Urothelium cell line (cell line): ENCODE data around the gene AHRR.
A peak's percentile ranks its signal among the peaks of the same experiment; 100 is the strongest.

Experiments used
- DNase-seq: peaks from one replicate; pipeline ENCODE4 v3.0.0; 2011; ENCODE audit warnings: low spot score, mixed read lengths
- FAIRE-seq: peaks from 2 replicates; lab custom pipeline; 2011; peaks lifted over from hg19 to GRCh38; lab: Jason Lieb, UNC

Gene AHRR

DNA sequence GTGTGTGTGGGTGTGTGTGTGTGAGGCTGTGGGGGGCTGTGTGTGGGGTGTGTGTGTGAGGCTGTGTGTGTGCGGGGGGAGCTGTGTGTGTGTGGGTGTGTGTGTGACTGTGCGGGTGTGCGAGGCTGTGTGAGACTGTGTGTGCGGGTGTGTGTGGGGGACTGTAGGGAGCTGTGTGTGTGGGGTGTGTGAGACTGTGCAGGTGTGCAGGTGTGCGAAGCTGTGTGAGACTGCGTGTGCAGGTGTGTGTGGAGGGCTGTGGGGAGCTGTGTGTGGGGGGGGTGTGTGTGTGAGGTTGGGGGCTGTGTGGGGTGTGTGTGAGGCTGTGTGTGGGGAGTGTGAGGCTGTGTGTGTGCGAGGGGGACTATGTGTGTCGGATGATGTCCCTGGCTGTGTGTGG lies 23.2 kb downstream of the AHRR start:
- FAIRE-seq (no peak), DNase-seq (no peak)

DNA sequence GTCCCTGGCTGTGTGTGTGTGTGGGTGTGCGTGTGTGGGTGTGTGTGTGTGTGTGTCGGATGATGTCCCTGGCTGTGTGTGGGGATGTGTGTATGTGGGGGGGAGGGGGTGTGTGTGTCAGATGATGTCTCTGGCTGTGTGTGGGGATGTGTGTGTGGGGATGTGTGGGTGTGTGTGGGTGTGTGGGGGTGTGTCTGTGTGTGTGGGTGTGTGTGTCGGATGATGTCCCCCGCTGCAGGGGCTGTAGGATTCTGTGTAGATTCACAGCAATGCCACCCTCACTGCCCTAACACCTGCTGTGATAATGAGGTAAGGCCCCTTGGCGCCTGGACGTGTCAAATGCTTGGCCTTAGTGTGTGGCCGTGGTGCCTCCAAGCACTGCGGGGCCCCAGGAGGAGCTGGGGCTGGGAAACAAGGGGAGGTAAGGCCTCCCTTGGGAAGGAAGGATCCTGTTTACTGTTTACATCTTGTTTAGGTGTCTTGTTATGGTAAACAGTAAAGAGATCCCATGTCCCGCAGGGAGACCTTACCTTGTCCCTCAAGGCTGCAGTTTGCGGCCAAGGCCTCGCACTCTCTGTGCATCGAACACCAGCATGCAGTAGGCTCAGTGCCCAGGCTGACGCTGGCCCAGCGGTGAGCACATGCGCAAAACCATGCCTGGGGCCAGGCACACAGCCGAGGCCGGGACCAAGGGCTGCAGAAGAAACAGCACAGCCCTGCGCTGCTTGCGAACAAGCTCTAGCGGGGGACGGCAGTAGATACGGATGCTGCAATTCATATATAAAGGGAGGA lies 24.1 kb downstream of the AHRR start:
- FAIRE-seq (peak; percentile 13), DNase-seq (peak; percentile 4)

DNA sequence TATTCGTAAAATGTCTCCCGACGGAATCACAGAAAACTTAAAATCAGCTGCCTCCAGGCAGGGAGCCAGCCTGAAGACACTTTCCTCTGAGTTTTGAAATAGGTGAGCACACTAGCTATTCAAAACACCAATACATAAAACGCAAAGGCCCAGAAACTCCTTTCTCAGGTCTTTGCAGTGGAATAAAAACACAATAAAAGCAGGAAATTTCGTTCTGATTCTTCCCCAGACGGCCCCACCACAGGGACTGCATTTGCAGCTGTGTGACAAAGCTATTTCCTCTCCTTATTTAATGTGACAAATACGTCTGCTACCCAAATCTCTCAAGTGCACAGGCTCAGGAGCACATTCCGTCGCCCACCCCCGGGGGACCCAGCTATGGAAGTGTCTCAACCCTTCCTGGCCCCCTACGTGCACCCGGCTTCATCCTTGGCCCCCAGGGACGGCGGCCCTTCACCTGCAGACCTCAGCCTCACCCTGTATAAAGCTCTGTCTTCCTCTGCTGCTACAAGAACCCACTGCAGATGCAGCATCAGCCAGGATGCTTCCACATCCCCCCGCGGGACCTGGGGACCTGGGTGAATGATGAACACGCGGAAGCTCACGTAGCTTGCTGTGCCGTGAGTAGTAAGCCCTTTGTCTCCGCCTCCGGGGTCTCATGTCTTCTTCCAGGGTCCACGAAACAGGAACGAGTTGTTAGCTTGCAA lies 24.9 kb downstream of the AHRR start:
- no peak for FAIRE-seq

DNA sequence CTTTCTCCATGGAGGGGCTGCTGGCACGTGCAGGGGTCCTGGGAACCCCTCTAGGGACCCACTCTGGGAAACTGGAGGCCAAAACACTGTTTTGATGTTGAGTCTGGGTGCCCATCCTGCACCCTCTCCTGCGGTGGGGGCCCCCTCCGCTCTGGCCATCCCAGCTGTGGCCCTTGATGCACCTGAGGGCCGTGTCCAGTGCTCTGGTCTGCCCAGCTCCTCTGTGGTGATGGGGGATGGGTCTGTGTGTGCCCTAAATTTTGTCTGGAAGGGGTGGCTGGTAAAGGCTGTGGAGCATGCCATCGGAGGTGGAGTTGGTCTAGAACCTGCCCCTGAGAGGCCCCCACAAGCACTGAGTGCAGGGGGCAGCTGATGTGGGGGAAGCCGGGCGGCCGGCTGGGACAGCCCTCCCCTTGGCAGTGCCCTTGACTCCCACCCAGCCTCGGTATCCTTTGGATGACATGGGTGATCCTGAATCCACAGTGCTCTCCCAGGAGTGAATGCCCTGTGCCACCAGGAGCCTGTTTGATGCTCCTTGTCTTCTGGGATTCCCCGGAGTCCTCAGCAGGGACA lies 26.3 kb downstream of the AHRR start:
- FAIRE-seq (no peak), DNase-seq (no peak)

More for the DNA sequence above, 24.9 kb downstream of the AHRR start:
- DNase-seq, result peak; percentile 5

DNA sequence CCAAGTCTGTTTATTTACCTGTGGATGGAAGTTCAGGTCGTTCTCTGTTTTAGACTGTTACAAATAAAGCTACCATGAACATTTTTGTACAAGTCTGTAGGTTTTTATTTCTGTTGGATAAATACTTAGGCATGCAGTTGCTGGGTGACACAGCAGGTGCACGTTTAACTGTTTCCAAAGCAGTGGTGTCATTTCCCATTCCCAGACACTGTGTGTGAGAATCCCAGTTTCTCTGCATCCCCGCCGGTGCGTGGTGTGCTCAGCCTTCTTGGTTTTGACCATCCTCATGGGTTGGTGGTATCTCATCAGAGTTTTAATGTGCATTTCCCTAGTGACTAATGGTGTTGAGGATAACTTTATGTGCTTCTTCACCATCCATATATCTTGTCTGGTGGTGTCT lies 27.2 kb downstream of the AHRR start:
- FAIRE-seq (no peak), DNase-seq (no peak)

DNA sequence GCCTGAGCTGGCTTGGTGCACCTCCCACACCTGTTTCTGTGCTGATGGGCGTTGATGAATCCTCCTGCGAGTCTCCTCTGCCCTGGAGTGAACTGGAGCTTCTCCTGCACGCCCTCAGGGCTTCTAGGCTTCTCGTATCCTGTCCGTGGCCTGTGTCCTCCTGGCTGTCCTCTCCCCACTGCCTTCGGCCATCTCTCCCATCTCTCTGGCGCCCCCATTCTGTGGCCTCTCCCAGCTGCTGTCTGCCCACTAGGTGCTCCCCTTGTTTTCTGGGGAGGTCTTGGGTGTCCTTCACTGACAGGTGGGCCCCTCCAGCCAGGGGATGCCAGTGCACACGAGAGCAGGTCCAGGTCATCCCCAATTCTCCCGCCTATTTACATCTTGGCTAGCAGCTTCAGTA lies 28.8 kb downstream of the AHRR start:
- FAIRE-seq, result no peak
- DNase-seq, result no peak

DNA sequence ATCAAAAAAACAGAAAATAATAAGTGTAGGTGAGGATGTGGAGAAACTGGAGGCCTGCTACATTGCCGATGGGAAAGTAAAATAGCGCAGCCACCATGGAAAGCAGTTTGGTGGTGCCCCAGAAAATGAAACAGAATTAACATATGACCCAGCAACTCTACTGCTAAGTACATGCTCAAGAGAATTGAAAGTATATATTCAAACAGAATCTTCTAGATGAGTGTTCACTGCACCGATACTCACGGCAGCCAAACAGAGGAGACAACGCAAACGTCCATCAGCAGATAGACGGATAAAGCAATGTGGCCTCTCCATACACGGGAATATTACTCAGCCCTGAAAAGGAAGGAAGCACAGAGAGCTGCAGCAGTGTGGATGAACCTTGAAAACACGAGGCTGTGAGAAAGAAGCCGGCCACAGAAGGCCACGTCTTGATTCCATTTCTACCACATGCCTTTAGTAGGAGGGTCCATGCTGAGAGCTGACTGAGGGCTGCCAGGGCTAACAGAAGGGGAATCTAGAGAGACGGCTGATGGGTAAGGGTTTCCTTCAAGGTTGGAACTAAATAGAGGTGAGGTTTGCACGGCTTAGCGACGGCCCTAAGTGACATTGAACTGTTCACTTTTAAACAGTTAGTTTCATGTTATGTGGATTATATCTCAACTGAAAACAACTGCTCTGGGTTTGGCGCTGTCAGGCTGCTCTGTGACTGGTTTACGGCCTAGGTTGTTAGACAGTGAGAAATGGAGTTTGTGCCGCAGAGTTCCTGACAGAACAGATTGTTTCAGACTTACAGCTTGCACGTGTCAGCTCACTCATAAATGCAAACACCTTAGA lies 29.8 kb downstream of the AHRR start:
- no peak for FAIRE-seq
- no peak for DNase-seq

DNA sequence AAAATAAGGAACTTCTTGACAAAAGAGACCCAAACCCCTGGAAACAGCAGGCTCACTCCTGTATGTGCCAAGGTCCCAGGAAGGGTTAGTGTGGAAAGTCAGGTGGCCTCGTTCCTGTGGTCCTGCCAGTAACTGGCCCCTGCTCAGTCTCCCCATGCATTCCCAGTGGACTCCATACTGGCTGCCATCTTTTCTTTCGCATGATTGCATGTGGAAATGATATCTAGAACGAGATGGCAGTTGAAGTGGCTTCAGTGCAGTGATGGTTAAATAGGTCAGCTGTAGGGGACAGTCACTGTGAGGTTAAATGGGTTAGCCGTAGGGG lies 30.4 kb downstream of the AHRR start:
- DNase-seq, result no peak
- no peak for FAIRE-seq

DNA sequence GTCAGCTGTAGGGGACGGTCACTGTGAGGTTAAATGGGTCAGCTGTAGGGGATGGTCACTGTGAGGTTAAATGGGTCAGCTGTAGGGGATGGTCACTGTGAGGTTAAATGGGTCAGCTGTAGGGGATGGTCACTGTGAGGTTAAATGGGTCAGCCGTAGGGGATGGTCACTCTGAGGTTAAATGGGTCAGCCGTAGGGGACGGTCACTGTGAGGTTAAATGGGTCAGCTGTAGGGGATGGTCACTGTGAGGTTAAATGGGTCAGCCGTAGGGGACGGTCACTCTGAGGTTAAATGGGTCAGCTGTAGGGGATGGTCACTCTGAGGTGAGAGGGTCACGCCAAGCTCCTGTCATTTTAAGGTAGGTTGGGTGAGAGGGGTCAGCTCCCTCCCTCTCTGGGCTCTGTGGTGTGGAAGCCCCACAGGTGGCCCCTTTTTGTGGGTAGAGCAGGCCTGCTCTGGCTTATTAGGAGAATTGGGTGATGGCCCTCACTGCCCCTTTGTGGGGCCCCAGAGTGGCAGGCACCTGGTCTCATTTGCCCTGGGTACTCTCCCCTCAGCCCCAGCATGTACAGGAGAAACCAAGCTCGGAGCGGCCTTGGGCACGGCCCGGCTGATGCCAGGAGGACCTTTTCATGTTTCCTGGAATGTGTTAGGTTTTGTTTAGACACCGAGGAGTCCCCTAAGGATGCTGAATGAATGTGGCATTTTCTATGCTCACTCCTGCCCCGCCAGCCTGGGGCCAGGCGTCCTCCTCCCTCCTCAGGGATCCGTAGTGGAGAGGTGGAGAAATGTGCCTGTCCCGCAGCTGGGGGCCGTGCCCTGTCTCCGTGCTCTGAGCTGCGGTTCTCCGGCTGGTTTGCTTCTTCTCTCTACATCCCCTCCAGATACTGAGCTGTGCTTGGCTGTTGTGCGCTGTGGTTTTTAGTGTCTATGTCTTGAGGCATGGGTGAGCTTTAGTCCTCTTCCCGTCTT lies 31.4 kb downstream of the AHRR start:
- DNase-seq (peak; percentile 11), FAIRE-seq (no peak)

DNA sequence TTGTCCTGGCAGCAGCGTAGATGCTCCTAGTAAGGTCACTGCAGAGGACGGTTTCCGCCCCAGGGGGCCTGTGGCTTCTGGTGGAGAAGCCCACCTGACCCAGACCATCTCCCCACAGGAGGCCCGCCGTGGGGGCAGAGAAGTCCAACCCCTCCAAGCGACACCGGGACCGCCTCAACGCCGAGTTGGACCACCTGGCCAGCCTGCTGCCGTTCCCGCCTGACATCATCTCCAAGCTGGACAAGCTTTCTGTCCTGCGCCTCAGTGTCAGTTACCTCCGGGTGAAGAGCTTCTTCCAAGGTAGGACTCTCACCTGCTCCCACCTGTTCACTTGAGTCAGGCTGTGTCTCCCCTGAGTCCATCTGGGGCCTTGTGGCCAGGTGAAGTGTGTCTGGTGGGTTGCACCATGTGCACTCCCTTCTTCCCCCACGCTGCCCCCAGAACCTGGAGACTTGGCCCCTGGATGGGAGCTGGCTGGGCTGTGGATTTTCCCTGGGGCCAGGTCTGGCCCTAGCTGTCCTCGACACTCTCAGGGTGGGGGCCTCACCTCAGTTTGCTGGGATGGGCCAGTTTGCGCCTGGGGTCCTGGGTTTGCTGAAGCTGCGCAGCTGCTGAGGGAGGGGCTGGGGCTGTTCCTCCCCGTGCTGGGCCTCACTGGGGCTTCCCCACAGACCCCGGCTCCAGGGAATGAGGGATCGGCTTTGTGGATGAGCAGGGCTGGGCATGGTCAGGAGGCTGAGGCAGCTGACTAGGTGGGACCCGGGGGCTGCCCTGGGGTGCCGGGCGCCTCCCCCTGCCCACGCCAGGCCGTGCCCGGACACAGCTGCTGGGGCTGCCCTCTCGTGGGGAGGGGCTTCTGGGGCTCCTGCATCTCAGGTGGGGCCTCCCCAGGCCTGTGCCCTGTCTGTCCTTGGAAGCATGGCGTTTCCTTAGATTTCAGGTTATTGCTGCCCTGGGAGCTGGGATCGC lies 32.4 kb downstream of the AHRR start:
- FAIRE-seq (no peak), DNase-seq (no peak)

DNA sequence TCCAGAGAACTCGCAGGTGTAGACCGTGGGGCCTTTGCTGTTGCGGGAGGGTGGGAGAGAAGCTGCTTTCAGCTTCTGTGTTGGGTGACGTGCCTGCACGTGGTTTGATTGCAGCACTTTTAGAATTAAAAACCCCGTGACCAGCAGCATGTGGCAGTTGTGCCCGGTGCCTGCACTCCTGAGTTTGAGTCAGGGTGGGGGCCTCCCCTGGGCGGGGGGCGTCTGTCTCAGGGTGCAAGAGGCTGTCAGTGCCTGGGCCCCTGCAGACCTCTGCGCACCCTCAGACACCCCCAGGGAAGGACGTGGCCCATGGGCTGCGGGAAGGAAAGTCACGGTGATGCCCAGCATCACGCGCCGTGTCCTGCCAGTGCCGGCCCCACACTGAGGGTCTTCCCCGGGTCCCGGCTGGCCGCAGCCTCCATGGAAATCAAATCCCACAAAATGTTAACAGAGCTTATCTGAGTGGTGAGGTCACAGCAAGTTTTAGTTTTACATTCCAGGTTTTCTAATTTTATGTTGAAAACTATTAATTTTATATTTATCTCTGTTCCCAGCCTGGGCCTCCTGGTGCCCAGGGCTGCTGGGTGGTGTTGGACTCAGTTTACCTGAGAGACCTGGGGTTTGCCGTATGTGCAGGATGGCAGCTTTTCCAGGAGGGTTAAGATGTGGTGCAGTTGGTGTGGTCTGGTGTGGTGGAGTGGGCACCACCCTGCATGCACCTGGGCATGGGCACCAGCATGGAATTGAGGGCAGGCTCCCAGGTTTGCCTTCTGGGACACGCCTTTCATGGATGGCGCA lies 33.3 kb downstream of the AHRR start:
- no peak for FAIRE-seq
- DNase-seq, result no peak

DNA sequence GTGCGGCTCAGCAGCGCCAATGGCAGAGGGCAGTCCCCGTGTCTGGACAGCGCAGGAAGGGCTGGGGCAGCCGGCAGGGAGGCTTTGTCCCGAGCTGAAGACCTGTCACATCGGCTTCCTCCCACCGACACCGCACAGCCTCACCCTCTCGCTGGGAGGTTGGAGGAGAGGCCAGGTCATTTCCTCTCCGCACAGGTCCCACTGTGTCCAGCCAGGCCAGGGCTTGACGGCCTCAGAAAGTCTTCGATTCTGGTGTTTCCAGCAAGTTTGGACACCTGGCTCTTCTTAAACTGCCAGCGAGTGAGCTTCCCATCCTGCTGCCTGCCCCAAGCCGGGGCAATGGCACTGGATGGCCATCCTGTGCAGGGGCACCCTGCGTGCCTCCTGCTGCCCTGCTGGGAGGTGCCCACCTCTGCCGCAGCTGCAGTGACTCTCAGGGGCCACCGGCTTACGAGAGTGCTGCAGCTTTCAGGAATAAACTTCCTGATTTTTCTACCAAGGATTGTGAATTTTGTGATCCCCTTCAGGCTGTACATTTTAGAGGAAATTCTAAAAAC lies 33.9 kb downstream of the AHRR start:
- DNase-seq, result no peak

DNA sequence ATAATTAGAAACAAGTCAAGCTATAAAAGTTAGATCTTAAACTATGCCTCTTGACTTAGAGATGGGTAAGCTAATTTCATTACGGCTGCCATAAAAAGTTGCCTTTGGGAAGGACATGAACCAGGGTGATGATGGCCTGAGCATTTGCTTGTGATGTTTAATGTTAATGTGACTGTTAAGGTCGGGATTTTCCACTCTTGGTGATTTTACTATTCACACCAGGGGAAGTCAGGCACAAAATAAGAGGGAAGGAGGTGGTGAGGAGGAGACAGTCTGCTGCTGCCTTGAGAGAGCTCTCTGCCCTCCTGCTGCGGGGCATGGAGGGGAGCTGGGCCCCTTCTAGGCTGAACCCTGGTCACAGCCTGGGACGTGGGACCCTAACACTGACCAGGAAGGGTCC lies 34.4 kb downstream of the AHRR start:
- DNase-seq (no peak), FAIRE-seq (no peak)

More for the DNA sequence above, 33.9 kb downstream of the AHRR start:
- no peak for FAIRE-seq

DNA sequence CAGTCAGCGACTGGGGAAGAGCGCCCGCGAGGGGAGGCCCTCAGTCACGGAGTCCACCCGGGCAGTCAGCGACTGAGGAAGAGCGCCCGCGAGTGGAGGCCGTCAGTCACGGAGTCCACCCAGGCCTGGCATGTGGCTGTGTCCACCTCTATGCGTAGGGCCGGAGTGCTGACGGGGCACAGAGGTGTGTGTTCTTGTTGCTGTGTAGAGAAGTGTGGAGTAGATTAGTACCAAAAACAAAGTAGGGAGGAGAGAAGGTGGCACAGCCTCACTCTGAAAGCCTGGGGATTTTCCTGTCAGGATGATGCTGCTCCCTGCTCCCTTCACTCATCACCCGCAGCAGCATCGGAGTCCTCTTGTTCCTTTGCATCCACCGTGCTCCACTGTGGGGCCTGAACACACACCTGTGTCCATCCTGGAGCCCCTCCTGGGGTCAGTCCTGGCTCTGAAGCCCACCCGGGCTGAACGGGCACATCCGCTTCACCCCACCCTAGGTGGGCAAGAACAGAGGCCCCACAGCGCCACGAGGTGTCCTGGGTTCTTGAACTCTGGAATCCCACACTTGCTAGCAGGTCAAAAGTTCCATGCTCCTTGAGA lies 37.9 kb downstream of the AHRR start:
- FAIRE-seq, result no peak
- no peak for DNase-seq

DNA sequence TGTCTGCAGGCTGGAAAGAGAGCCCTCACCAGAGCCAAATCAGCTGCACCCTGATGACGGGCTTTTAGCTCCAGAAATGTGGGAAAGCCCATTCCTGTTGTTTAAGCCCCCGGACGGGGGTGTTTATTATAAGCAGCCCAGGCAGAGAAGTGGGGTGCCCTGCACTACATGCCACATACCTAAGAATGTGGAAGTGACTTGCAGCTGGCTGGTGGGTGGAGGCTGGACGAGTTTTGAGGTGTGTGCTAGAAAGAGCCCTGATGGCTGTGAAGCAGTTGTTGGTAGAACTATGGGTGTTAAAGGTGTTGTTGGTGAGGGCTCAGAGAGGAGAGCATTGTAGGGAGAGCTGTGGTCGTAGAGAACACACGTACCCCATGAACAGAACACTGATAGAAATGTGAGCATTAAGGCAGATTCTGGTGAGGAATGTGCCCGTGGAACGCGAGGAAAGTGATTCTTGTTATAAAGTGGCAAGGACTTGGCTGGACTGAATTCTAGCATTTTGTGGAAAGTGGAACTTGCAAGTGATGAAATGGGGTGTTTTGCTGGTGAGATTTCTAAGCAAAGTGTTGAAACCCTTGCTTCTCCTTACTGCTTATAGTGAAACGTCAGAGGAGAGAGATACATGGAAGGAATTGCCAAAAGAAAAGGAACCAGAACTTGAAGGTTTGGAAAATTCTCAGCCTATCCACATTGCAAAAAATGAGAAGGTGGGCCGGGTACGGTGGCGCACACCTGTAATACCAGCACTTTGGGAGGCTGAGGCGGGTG lies 38.9 kb downstream of the AHRR start:
- no peak for DNase-seq

DNA sequence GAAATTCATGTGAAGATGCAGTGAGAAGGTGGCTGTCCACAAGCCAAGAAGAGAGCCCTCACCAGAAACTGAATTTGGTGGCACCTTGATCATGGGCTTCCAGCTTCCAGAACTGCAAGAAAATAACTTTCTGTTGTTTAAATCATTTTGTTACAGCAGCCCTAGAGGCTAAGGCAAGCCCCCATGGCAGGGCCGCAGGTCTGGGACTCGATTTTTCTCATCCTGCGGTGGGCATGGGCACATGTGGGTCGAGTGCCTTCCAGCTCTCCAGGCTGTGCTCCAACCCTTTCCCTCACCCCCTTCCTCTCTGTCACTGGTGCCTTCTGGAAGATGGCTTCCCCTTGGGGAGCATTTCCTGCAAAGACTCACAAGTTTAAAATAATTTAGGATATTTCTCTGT lies 40.7 kb downstream of the AHRR start:
- DNase-seq (no peak), FAIRE-seq (no peak)

More for the DNA sequence above, 38.9 kb downstream of the AHRR start:
- no peak for FAIRE-seq
